Stimulated activated CD4-positive, alpha-beta T cell treated with anti-CD3 and anti-CD28 coated beads, Interleukin-12 subunit alpha, Interleukin-12 subunit beta, amount 100 ng/mL, for 48 hours (primary cell): ENCODE data around the gene ZBTB8OS.
A peak's percentile ranks its signal among the peaks of the same experiment; 100 is the strongest.
"Not testable (repeated sequence)": the region's sequence is repeated elsewhere in the genome, so short reads cannot be mapped to it uniquely, and the experiment has no call there.

ENCODE experiments used
- DNase-seq, 3 donors: peaks; one replicate each; pipeline ENCODE4 v3.0.0-alpha.2; 2020; ENCODE audit warnings: low read depth in 2 of 3, low spot score in 1 of 3

Gene ZBTB8OS

DNA sequence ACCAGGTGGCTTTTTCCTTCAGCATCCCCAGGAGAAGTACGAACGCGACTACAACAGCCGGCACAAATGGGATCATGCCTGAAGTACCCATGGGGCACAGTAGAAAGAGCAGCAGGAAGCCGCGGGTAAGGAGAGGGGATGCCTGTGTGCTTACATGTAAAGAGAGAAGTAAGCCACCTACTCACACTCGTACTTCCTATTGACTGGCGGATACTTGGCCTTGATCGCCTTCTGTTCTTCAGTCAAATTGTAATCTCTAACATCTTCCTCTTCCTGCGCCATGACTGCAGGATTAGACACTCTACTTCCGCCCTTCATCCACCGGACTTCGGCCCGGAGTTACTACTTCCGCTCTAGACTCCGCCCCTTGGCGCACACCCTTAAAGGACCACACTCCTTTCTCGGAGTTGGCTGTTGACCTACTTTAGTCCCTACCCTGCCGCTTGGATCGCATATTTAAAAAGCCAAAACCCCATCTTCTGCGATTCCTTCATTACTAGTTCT lies at the start of gene ZBTB8OS:
Gene ZBTB8OS (minus strand): TSS at position 303 of the 504 bp plus-strand sequence. CDS start 21 bp downstream, at position 282.
- DNase-seq = peak; percentile 74 to 81 (median 80)

DNA sequence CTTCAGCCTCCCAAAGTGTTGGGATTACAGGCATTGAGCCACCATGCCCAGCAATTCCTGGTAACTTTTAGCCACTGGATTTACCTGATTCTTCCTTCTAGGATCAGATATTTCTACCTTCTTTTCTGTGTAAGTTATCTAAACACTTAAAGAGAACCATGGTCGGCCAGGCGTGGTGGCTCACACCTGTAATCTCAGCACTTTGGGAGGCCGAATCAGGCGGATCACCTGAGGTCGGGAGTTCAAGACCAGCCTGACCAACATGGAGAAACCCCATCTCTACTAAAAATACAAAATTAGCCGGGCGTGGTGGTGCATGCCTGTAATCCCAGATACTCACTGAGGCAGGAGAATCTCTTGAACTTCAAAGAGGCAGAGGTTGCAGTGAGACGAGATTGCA lies 46.6 kb upstream of the ZBTB8OS start:
- DNase-seq = not testable (repeated sequence)

DNA sequence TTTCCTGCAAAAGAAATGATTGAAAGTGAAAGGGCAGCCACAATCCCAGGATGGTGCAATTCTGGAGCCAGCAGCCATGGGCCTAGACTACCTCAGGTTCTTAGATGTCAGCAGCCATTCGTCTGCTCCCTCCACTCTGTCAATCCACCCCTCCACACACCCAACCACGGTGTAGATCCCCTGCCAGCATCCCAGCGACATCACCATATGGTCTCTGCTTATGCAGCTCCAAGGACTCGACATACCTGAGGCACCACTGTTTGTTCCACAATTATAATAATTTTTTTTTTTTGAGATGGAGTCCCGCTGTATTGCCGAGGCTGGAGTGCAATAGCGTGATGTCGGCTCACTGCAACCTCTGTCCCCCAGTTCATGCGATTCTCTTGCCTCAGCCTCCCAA lies 45.7 kb upstream of the ZBTB8OS start:
- no peak for DNase-seq

DNA sequence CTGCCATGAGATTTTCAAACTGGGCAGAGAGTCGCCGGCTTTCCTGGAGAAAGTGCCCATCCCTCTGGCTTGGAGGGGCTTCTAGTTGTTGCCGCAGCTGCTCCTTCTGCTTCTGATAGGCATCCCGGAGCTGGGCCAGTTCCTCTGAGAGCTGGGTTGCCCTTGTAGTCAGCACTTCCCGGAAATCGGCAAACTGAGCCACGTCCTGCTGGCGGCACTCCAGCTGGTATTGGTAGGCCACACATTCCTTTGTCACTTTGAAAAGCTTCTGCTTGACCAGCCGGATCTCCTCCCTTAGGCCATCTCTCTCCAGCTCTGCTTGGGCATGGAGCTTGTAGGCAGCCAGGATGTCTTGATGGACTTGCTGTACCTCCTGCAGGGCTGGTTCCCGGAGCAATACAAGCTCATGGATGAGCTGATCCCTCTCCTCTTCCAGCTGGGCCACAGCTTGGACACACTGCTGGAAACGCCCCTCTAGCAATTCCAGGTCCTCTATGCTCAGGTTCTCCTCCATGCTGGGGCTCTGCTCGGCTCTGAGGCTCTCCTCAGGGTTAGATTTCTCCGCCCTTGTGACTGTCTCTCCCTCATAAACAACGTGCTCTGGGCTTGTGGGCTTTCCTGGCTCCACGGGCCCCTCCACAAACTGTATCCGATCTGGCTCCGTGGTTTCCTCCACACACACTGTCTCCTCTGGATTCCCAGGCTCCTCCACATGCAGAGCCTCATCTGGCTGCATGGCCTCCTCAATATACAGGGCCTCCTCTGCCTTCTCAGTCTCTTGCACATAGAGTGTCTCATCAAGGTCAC lies 45.0 kb upstream of the ZBTB8OS start:
- DNase-seq = no peak

DNA sequence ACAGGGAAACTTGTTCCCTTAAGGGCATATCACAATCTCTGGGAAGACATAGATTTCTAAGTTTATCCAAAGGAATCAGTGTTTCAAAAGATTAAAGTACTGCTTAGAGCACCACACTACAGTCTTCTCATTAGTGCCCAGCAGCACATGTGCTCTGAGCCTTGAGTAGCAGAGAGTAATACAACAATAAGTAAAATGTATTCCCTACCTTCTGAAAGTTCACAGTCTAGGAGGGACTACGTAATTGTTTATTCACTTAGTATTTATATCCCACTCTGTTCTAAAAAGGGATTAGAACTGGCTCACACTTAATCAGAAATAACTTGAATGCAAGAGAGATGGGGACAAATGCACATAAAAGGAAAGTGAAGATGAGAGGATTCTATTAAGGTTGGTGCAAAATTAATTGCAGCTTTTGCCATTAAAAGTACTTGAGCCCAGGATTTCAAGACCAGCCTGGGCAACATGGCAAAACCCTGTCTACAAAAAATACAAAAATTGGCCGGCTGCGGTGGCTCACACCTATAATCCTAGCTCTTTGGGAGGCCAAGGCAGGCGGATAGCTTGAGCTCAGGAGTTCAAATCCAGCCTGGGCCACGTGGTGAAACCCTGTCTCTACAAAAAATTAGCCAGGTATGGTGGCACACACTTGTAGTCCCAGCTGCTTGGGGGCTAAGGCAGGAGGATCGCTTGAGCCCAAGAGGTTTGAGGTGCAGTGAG lies 43.3 kb upstream of the ZBTB8OS start:
- no peak for DNase-seq

DNA sequence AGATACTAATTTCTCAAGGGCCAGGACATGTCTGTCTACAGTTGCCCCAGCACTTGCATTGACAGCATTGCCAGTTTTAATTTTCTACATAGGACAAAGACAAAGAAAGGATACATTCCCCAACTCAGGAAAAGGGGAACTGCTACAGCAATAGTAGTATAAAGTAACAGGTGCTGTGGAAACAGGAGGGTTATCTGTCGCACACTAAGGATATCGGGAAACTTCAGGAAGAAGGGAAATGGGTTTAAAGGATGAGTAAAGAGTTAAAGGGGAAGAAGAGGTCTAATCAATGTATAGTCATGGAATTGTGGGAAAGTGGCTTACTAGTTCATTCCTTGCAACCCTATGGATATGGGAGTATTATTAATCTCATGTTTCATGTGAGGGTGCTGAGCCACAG lies 36.0 kb upstream of the ZBTB8OS start:
- no peak for DNase-seq

DNA sequence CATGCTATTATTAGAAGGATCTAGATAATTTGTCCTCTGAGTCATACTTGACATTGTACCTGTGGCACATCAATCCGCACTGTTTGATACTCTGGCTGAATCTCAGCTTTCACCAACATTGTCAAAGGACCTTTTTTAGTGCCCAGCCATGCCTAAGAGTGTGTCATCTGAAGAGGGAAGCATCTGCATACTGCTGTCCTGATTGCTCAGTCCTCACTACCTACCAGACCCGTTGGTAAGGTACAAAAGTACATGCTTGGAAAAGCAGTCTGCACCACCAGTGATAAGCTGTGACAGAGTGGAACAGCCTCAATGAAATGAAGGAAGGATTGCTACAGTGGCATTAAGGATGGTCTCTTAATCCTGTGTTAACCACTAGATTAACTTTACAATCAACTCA lies 35.1 kb upstream of the ZBTB8OS start:
- DNase-seq = no peak

DNA sequence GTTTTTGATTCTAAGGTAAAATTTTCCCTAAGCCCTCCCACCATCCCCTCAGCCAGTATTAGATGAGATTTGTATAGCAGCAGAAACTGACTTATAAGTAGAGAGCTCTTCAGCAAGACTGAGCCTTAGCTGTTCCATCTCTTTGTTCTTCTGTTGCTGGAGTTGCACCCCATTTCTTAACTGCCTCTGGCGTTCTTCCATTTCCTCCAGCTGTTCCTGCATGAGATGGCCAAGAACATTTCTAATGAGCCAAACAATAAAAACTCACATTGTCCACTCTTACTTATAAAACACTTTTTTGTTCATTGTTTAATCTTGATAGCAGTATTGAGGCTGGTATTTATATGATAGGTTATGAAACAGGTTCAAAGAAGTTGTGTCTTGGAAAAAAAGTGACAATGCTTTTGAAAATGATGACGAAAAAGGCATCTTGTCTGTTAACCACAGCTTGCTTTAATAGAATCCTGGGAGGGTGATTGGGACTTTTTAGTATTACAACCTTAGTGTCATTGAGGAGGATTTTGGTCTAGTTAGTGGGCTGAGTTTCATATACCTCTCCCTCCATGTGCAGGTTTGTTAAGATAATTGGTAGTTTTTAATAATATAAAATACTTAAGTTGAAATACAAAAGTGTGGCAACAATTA lies 33.9 kb upstream of the ZBTB8OS start:
- no peak for DNase-seq

DNA sequence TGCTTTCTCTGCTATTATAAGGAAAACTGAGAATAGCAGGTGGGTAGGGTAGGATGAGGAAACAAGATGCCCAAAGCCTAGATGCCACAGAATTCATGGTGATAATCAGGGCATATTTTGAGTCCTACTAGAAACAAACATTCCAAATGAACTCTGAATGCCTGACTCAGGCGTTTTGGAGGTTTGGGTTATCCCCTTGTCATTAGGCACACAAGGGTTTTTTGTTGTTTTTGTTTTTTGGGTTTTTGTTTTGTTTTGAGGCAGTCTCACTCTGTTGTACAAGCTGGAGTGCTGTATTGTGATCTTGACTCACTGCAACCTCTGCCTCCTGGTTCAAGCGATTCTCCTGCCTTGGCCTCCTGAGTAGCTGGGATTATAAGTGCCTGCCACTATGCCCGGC lies 33.0 kb upstream of the ZBTB8OS start:
- no peak for DNase-seq

DNA sequence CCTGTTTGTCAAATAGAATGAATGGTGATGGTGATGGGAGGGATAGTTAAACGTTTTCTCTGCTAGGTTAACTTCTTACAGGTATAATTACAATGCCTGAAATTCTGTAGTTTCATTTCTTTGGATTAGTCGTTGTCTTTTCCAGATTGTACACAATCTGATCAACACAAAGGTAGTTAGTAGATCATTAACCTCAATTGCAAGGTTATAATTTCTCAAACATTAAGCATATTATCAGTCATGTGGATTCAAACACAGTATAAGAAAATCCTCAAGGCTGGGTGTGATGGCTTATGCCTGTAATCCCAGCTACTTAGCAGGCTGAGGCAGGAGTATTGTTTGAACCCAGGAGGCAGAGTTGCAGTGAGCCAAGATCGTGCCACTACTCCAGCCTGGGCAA lies 31.6 kb upstream of the ZBTB8OS start:
- no peak for DNase-seq

DNA sequence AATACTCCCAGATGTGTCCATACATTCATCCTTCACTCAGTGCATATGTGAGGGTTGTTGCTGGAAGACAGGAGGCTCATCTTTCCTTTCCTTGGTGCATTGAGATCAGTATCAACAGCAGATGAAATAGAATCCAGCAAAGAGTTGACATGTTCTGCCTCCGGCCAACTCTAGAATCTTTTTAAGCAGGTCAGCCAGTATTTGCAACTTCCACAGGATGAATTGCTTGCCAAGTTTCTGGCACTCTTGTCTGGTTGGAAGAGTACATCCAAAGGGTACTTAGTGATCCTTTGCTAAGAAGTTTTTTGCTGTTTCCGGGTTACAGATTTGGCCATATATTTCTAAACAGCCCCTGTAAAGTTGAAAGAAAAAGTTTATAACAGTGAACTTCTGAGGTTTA lies 31.2 kb upstream of the ZBTB8OS start:
- no peak for DNase-seq

DNA sequence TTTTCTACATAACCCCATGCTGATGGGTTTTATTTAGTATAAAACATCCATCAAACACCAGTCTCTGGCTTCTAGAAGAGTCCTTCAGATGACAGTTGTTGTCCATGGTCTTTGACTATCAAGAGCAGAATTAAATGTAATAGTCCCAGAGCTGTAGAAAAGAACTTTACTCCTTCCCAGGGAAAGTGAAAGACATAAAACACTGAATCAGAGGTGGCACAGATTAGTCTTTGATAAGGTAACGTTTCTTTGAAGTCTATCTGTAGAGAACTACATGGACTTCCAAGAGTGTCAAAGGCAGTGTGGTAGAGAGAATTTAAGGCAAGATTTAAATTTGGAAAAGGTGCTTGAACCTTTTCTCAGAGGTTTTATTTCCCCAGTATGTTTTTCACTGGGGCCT lies 30.3 kb upstream of the ZBTB8OS start:
- DNase-seq = no peak

DNA sequence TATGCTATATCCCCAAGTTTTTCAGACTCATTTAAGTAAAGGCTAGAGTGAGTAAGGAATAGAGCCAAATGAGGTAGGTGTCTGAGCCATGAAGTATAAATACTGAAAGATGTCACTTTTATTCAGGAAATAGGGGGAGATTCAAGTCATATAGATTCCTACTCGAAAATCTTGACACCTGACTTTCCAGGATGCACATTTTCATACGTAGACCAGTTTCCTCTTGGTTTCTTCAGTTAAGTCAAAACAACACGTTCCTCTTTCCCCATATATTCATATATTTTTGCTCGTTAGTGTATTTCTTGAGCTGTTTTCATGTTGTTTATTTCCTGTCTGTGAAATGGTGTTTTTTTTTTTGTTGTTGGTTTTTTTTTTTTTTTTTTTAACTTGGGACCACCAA lies 29.6 kb upstream of the ZBTB8OS start:
- DNase-seq = not testable (repeated sequence)

DNA sequence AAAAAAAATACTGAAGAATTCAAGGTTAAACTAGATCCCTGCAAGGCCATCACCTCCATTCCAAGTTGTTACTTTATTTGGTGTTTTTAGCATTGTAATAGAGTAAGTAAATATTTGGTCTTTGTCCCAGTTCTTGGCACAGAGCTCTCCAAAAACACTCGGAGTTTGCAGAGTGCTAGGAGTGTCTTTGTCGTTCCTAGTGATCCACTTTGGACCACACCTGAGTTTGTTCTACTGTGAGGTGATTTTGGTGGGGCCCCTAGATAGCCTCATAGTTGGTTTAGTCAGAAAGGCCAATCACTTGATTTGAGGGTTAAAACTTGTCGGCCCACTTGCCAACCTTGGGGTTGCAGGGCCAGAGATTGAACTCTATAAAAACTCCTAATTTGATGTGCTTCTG lies 26.6 kb upstream of the ZBTB8OS start:
- no peak for DNase-seq

DNA sequence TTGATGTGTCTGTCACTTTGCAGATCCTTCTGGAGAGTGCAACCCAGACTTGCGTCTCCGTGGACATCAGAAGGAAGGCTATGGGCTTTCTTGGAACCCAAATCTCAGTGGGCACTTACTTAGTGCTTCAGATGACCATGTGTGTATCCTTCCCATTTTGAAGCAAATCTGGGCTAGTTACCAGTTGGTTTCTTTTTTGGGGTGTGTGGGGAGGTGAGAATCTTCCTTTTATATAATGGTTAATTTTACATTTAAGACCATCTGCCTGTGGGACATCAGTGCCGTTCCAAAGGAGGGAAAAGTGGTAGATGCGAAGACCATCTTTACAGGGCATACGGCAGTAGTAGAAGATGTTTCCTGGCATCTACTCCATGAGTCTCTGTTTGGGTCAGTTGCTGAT lies 18.4 kb upstream of the ZBTB8OS start:
- DNase-seq = not testable (repeated sequence)

DNA sequence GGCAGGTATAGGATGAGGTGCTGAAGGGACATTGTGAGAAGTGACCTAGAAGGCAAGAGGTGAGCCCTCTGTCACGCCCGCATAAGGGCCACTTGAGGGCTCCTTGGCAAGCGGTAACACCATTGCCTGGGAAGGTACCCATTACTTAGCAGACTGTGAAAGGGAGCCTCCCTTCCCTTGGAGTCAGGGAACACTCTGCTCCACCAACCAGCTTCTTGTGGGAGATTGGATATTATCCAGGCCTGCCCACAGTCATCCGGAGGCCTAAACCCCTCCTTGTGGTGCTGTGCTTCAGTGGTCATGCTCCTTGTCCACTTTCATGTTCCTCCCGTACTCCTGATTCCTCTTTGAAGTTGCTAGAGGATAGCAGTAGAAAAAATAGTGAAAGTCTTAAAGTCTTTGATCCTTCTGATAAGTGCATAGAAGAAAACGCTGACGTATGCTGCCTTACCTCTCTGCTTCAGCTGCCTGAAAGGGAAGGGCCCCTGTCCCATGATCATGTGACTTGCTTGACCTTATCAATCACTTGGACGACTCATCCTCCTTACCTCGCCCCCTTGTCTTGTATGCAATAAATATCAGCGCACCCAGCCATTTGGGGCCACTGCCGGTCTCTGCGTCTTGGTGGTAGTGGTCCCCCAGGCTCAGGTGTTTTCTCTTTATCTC lies 16.7 kb upstream of the ZBTB8OS start:
- no peak for DNase-seq

DNA sequence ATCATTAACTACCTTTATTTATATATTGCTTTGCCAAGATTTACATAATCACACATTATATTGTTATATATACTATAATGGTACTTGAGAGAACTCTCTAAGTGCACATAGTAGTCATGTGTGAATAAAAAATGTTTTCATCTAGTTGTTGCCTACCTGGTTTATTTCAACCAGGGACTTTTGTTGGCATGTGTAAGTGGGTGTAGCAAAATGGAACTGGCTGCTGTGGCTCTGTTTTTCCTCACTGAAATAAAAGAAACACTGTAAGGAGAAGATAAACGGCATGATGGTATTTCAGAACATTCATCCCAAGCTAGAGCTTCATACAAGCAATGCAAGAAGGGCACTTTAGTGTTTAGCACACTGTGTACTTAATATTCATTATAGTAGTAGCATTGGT lies 15.6 kb upstream of the ZBTB8OS start:
- DNase-seq = no peak

DNA sequence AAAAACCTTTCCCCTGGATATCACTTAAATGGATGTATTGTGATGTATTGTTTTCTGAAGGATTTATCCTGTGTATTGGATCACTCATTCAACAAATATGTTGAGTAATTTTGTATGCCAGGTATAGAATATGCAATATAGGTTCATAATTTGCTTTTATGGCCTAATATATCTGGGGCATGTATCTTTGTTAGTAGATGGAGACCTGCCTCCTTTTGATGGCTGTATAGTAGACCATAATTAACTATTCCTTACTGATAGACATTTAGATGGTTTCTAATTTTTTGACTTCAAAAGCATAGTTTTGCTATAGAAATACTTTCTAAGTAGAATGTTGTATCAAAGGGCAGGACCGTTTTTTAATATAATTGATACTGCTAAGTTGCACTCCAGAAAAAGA lies 9.2 kb upstream of the ZBTB8OS start:
- no peak for DNase-seq

DNA sequence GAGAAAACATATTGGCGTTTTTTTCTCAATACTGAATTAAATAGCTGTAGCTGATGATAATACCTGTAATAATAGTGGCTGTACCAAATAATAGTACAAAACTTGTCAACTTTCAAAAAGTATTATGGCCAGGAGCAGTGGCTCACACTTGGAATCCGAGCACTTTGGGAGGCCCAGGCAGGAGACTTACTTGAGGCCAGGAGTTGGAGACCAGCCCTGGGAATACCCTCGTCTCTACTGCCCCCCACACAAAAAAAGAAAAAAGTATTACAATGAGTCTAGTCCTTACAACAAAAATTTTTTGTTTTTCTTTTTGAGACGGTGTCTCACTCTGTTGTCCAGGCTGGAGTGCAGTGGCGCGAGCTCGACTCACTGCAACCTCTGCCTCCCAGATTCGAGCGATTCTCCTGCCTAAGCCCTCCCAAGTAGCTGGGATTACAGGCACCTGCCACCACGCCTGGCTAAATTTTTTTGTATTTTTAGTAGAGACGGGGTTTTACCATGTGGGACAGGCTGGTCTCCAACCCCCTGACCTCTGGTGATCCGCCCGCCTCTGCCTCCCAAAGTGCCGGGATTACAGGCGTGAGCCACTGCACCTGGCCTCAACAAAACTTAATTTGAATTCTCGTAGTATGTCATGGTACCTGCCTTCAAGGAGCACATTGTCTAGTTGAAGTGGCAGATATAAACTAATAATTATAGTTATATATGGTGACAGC lies 2.1 kb upstream of the ZBTB8OS start:
- DNase-seq = no peak

DNA sequence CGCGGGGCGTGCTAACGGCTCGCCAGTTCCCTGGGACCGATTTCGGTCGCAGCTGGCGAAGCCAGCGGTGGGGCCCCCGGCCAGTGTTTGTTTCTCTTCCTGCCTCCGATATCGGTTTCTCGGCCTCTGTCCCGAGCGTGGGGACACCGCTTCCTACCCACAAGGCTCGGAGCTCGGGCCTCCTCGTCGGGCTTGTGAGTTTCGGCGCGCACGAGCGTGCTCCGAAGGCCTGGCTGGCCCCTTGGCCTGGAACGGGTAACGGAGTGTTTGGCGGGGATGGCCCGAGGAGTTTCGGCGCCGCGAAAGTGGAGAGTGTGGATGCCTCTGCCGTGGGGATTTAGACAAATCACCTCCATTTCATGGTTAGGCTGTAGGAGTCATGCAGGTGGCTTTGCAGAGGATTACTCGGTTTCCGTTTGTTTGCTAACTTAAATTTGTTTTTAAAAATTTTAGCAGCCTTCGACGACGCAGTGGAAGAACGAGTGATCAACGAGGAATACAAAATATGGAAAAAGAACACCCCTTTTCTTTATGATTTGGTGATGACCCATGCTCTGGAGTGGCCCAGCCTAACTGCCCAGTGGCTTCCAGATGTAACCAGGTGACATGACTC lies 1.2 kb upstream of the ZBTB8OS start:
- no peak for DNase-seq
